22Rv1 (cell line): Measurements from ENCODE around the gene GAL3ST2.
"Not testable (repeated sequence)": the region's sequence is repeated elsewhere in the genome, so short reads cannot be mapped to it uniquely, and the experiment has no call there.

ENCODE experiments used
- ZFX ChIP-seq: fragments of 450-650 bp; IDR thresholded peaks from 2 replicates; pipeline ENCODE4 v1.6.1; 2017; ENCODE audit warnings: antibody characterized with exemption, borderline replicate concordance
- TF ChIP-seq, protein P1 (sequence below): fragments of 450-650 bp; IDR thresholded peaks from 2 replicates; pipeline ENCODE4 v1.5.1; 2017; ENCODE audit warnings: mild to moderate bottlenecking

DNA sequence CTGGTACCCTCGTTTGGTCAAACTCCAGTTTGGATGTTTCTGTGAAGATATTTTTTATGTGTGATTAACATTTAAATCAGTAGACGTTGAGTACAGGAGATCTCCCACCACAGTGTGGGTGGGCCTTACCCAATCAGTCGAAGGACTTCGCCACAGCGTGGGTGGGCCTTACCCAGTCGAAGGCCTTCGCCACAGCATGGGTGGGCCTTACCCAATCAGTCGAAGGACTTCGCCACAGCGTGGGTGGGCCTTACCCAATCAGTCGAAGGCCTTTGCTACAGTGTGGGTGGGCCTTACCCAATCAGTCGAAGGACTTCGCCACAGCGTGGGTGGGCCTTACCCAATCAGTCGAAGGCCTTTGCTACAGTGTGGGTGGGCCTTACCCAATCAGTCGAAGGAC, 16.7 kb upstream of the GAL3ST2 start:
- TF ChIP-seq, protein P1, sequence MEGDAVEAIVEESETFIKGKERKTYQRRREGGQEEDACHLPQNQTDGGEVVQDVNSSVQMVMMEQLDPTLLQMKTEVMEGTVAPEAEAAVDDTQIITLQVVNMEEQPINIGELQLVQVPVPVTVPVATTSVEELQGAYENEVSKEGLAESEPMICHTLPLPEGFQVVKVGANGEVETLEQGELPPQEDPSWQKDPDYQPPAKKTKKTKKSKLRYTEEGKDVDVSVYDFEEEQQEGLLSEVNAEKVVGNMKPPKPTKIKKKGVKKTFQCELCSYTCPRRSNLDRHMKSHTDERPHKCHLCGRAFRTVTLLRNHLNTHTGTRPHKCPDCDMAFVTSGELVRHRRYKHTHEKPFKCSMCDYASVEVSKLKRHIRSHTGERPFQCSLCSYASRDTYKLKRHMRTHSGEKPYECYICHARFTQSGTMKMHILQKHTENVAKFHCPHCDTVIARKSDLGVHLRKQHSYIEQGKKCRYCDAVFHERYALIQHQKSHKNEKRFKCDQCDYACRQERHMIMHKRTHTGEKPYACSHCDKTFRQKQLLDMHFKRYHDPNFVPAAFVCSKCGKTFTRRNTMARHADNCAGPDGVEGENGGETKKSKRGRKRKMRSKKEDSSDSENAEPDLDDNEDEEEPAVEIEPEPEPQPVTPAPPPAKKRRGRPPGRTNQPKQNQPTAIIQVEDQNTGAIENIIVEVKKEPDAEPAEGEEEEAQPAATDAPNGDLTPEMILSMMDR, result not testable (repeated sequence)
- not testable (repeated sequence) for TF ChIP-seq ZFX
